ENCODE measurements around the gene NCKAP1.
"Not testable (repeated sequence)": the region's sequence is repeated elsewhere in the genome, so short reads cannot be mapped to it uniquely, and the experiment has no call there.

The NCKAP1 gene

GRCh38 chr2:183037553-183038340 lies 510 bp downstream of the NCKAP1 start:
- peak; percentile 10 to 20 for DNase-seq (ENCODE audit: low read depth in 2 of 2)

- DNase-seq (ENCODE audit: low read depth in 2 of 2): no peak
These were observed 1.1 kb downstream of the NCKAP1 start for GRCh38 chr2:183037074-183037552.

GRCh38 chr2:183035954-183036669 lies 2.1 kb downstream of the NCKAP1 start:
- DNase-seq (ENCODE audit: low read depth in 2 of 2): no peak

- DNase-seq (ENCODE audit: low read depth in 2 of 2): no peak
These were observed 2.8 kb downstream of the NCKAP1 start for GRCh38 chr2:183035298-183035953.

- no peak for DNase-seq (ENCODE audit: low read depth in 2 of 2)
These were observed 3.5 kb downstream of the NCKAP1 start for GRCh38 chr2:183034806-183035205.

- no peak for DNase-seq (ENCODE audit: low read depth in 2 of 2)
These were observed 4.3 kb downstream of the NCKAP1 start for GRCh38 chr2:183033951-183034350.

GRCh38 chr2:183031911-183032794 lies 6.1 kb downstream of the NCKAP1 start:
- no peak for DNase-seq (ENCODE audit: low read depth in 2 of 2)

- DNase-seq (ENCODE audit: low read depth in 2 of 2): no peak
These were observed 9.0 kb downstream of the NCKAP1 start for GRCh38 chr2:183029219-183029618.

GRCh38 chr2:183028108-183028507 lies 10.1 kb downstream of the NCKAP1 start:
- DNase-seq (ENCODE audit: low read depth in 2 of 2): no peak

- no peak for DNase-seq (ENCODE audit: low read depth in 2 of 2)
These were observed 10.8 kb downstream of the NCKAP1 start for GRCh38 chr2:183027443-183027842.

- no peak for DNase-seq (ENCODE audit: low read depth in 2 of 2)
These were observed 11.8 kb downstream of the NCKAP1 start for GRCh38 chr2:183026424-183026823.

GRCh38 chr2:183025993-183026392 lies 12.3 kb downstream of the NCKAP1 start:
- no peak for DNase-seq (ENCODE audit: low read depth in 2 of 2)

GRCh38 chr2:183024339-183025095 lies 13.7 kb downstream of the NCKAP1 start:
- DNase-seq (ENCODE audit: low read depth in 2 of 2): no peak

GRCh38 chr2:183022711-183023110 lies 15.5 kb downstream of the NCKAP1 start:
- no peak for DNase-seq (ENCODE audit: low read depth in 2 of 2)

GRCh38 chr2:183021613-183022012 lies 16.6 kb downstream of the NCKAP1 start:
- DNase-seq (ENCODE audit: low read depth in 2 of 2): no peak

- DNase-seq (ENCODE audit: low read depth in 2 of 2): no peak
These were observed 18.4 kb downstream of the NCKAP1 start for GRCh38 chr2:183019718-183020442.

GRCh38 chr2:183017845-183018244 lies 20.4 kb downstream of the NCKAP1 start:
- DNase-seq (ENCODE audit: low read depth in 2 of 2): not testable (repeated sequence)

GRCh38 chr2:183014005-183014404 lies 24.3 kb downstream of the NCKAP1 start:
- DNase-seq (ENCODE audit: low read depth in 2 of 2): no peak

GRCh38 chr2:183011743-183012142 lies 26.5 kb downstream of the NCKAP1 start:
- no peak for DNase-seq (ENCODE audit: low read depth in 2 of 2)

GRCh38 chr2:183010112-183010511 lies 28.1 kb downstream of the NCKAP1 start:
- DNase-seq (ENCODE audit: low read depth in 2 of 2): no peak
